G401 (cell line): ENCODE measurements around the gene GMDS. TPM values are rescaled to one million over a fixed set of nuclear protein-coding genes. Genes with fewer than 3 reads are reported as not detected.
"Not testable (repeated sequence)": the region's sequence is repeated elsewhere in the genome, so short reads cannot be mapped to it uniquely, and the experiment has no call there.

Experiments
- DNase-seq: peaks from one replicate; pipeline ENCODE4 v3.0.0-alpha.2; 2015; ENCODE audit warnings: low spot score
- in situ Hi-C: cut with HindIII; loops from 2 replicates; pipeline ENCODE4 v1.10.0; 2016; ENCODE audit warnings: low sequenced_read_pairs, mixed read lengths
- total RNA-seq: library from RNA; depleted of rRNA; stranded (reverse); fragments of >200 nt; shearing (Covaris generic); gene quantifications from 2 replicates; pipeline ENCODE4 v1.2.3, GENCODE V29; 2014

GMDS gene
- total RNA-seq, 1 experiment from 2014 or later = 5.8 TPM

GRCh38 chr6:1687402-1687801 lies 558.0 kb downstream of the GMDS start:
- no peak for DNase-seq
- in situ Hi-C loops = no loop called here

- in situ Hi-C loops = no loop called here
- no peak for DNase-seq
Observed at GRCh38 chr6:1686117-1687098, 559.0 kb downstream of the GMDS start.

- DNase-seq = no peak
- in situ Hi-C loops = no loop called here
Observed at GRCh38 chr6:1679688-1680068, 565.7 kb downstream of the GMDS start.

- peak; percentile 83 for DNase-seq
- in situ Hi-C loops = no loop called here
Observed at GRCh38 chr6:1679031-1679687, 566.2 kb downstream of the GMDS start.

GRCh38 chr6:1678201-1678600 lies 567.2 kb downstream of the GMDS start:
- in situ Hi-C loops = no loop called here
- no peak for DNase-seq

- DNase-seq = no peak
- in situ Hi-C loops = no loop called here
Observed at GRCh38 chr6:1672379-1672778, 573.0 kb downstream of the GMDS start.

GRCh38 chr6:1670711-1671462 lies 574.5 kb downstream of the GMDS start:
- in situ Hi-C loops = no loop called here
- no peak for DNase-seq

- in situ Hi-C loops = no loop called here
- no peak for DNase-seq
Observed at GRCh38 chr6:1669996-1670395, 575.4 kb downstream of the GMDS start.

GRCh38 chr6:1668456-1668855 lies 576.9 kb downstream of the GMDS start:
- DNase-seq, in situ Hi-C loops: not testable (repeated sequence)

- in situ Hi-C loops = no loop called here
- no peak for DNase-seq
Observed at GRCh38 chr6:1667805-1668175, 577.6 kb downstream of the GMDS start.

GRCh38 chr6:1667012-1667804 lies 578.2 kb downstream of the GMDS start:
- no peak for DNase-seq
- in situ Hi-C loops = no loop called here

- no peak for DNase-seq
- in situ Hi-C loops = no loop called here
Observed at GRCh38 chr6:1665214-1665613, 580.2 kb downstream of the GMDS start.

GRCh38 chr6:1664329-1664728 lies 581.1 kb downstream of the GMDS start:
- DNase-seq = no peak
- in situ Hi-C loops = no loop called here

- in situ Hi-C loops = no loop called here
- DNase-seq = no peak
Observed at GRCh38 chr6:1663511-1663910, 581.9 kb downstream of the GMDS start.

- in situ Hi-C loops = no loop called here
- no peak for DNase-seq
Observed at GRCh38 chr6:1662534-1662933, 582.9 kb downstream of the GMDS start.

- no peak for DNase-seq
- in situ Hi-C loops = no loop called here
Observed at GRCh38 chr6:1659816-1660215, 585.6 kb downstream of the GMDS start.

- in situ Hi-C loops = no loop called here
- no peak for DNase-seq
Observed at GRCh38 chr6:1658212-1659005, 587.0 kb downstream of the GMDS start.

- in situ Hi-C loops = no loop called here
Observed at GRCh38 chr6:1657771-1658165, 587.6 kb downstream of the GMDS start.

More at GRCh38 chr6:1657771-1658165, 587.6 kb downstream of the GMDS start:
- DNase-seq = no peak
